ENCODE data around the gene OSTN.

DNA sequence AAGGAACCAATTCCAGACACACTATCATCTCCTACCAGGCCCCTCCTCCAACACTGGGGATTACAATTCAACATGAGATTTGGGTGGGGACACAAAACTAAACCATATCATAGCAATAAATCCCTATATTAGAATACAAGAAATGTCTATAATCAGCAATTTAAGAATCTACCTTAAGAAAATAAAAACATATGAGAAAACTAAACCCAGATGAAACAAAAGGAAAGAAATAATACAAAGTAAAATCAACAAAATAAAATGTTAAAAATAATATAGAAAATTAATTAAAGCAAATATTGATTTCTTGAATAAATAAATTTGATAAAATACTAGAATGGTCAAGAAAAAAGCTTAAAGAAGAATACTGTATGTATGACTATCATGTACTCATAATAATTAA, 6.1 kb upstream of the OSTN start:
- TF ChIP-seq, protein P1, sequence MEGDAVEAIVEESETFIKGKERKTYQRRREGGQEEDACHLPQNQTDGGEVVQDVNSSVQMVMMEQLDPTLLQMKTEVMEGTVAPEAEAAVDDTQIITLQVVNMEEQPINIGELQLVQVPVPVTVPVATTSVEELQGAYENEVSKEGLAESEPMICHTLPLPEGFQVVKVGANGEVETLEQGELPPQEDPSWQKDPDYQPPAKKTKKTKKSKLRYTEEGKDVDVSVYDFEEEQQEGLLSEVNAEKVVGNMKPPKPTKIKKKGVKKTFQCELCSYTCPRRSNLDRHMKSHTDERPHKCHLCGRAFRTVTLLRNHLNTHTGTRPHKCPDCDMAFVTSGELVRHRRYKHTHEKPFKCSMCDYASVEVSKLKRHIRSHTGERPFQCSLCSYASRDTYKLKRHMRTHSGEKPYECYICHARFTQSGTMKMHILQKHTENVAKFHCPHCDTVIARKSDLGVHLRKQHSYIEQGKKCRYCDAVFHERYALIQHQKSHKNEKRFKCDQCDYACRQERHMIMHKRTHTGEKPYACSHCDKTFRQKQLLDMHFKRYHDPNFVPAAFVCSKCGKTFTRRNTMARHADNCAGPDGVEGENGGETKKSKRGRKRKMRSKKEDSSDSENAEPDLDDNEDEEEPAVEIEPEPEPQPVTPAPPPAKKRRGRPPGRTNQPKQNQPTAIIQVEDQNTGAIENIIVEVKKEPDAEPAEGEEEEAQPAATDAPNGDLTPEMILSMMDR (IDR thresholded peaks at IDR 0.05; ENCODE audit: poor library complexity, severe bottlenecking): no peak
- no peak for TF ChIP-seq REST (IDR thresholded peaks at IDR 0.05; ENCODE audit: borderline replicate concordance)
- no peak for TF ChIP-seq RAD21 (conservative IDR thresholded peaks at IDR 0.05)
- no peak for TF ChIP-seq EZH2 (IDR thresholded peaks at IDR 0.05; ENCODE audit: borderline replicate concordance, insufficient read depth, low read length, poor library complexity, severe bottlenecking)
- TF ChIP-seq SMC3 (conservative IDR thresholded peaks at IDR 0.05; ENCODE audit: poor library complexity): no peak
- TF ChIP-seq POLR2AphosphoS5 (IDR thresholded peaks at IDR 0.05): no peak

Data from neural cell (in vitro differentiated cells).